Glomerular endothelial cell (primary cell): ENCODE results near the gene PABPC1L. TPM values are rescaled to one million over a fixed set of nuclear protein-coding genes. Genes with fewer than 3 reads are reported as not detected.

Source experiments
- DNase-seq: peaks from one replicate; pipeline ENCODE4 v3.0.0-alpha.2; 2011; ENCODE audit warnings: low read depth, low spot score; ENCODE audit errors: extremely low read depth
- total RNA-seq: library from RNA; depleted of rRNA; stranded (reverse); fragments of >200 nt; gene quantifications from 2 replicates; pipeline ENCODE4 v1.2.3, GENCODE V29; 2015

PABPC1L gene
- total RNA-seq, 1 donor from 2014 or later = 13.6 TPM

DNA sequence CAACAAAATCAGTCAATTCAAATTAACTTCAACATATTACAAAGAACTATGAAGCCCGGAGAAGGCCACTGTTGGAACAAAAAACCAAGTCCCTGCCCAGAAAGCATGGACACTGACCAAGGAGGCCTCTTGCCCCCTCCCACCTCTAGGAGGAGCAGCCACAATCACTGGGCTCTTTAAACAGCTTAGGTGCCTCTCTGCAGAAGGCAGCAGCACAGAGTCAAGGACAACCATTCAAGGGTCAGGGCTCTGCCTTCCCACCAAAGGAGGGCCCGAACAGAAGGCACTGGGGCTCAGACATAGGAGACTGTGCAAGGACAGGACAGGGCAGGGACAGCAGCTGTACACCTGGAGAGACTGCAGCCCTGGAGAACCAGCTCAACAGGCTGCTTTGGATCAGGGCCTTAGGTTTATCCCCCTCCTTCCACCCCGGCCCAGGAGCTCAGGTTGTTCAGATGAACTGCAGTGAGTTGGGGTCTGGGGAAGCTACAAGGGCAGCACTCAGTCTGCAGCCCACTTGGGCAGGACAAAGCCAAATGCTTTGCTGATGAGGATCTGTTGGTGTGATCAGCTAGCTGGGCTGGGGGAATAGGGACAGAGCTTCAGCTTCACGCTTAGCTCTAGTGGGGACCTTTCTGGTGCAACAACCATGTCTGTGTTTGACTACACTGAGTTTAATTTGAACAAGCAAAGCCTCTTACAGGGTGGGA is 32.6 kb downstream of the PABPC1L start:
- DNase-seq = no peak

DNA sequence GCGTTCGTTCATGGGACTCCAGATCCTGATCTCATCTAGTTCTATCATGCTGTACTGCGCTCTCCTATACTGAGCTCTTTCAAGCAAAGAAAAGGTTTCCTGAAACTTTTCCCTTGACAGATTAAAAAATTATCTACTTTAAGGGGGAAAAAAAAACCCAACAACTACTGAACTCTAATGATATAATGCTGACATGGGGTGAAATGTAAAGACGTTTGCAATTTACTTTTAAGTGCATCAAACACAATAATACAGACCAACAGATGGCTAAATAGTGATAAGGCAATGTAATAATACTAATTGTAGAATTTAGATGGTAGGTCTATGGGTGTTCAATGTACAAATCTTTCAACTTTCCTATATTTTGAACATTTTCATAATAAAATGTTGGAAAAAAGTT is 34.0 kb downstream of the PABPC1L start:
- DNase-seq = no peak

DNA sequence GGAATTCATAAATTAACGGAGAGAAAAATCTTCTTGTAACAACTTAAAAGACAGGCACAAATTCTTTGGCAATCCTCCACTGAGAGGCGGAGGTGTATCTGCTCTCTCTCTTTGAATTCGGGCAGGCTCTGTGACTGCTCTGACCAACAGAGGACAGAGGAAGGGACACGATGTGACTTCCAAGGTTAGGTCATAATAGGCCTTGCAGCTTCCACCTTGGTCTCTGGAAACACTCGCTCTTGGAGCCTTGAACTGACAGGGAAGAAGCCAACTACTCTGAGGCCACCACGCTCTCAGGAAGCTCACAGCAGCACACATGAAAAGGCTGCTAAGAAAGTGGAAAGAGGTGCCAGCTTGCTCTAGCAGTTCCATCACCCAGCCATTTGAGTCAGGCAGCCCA is 35.4 kb downstream of the PABPC1L start:
- no peak for DNase-seq

DNA sequence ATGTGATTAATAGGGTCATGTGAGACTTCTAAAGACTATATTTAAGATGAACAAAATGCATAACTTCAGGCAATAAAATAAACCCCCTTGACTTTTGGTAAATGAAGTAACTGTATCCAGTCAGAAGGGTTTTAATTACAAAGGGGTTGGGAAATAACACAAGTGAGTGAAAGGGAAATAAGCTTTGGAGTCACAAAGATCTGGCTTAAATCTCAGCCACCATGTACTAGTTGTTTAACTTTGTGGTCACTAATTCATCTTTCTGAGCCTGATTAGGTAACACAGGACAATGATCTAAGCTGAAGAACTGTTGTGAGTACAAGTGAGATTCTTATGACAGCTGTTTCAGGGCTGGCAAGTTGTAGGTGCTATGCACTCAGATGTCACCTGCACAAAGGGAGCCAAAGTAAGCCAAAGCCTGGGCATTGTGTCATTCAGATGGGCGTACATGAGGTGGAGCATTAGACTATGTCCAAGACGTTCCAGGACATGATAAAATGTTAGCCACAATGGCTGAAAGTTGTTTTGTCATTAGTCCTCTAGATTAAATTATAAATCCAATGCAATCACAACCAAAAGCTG is 36.5 kb downstream of the PABPC1L start:
- DNase-seq = no peak

DNA sequence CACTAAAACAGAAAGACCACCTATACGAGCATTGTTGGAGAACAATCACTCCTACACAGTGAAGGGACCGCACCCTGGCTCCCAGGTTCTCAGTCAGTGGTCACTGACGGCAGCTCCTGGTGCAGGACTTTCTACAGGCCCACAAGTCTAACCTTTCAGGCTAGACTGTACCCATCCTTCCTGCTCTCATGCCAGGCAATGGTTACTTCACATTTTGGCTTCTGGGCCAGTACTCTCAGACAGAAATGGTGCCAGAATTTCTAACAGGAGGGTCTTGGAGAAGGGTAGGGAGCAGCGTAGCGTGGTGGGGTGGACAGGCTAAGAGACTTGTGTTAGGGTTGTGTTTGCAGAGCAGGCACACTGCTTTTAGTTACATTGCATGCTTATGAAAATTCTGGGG is 38.2 kb downstream of the PABPC1L start:
- DNase-seq = no peak

DNA sequence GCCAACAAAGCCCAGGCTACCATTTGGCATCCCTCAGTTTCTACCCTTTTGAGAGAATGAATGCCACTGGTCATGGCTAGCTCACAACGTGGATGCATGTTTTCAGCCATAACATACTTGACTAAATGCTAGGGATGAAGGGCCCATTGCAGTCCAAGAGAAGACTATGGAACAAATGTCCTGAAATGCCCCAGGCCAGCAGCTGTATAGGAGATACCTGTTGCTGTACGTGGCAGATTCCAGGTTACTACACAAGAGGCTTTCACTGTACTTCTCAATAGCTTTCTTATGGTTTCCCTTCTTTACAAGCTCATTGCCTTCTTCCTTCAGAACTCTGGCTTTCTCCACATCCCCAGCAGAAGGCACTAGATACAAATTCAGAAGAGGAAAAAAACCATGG is 38.7 kb downstream of the PABPC1L start:
- DNase-seq = no peak

DNA sequence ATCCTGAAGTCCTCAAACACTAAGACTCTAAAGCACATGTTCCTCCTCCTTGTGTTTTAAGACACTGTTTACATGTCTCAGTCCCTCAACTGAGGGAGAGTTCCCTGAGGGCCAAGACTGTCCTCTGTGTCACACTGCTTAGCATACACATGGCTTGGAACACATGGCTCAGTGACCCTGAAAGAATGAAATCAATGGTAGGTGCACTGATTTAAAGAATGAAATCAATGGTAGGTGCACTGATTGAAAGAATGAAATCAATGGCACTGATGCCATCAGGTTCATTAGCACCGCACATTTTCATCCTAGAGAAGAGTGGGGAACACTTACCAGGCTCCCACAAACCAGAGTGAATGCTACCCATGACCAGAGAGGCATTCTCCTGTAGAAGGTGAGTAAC is 40.5 kb downstream of the PABPC1L start:
- no peak for DNase-seq

DNA sequence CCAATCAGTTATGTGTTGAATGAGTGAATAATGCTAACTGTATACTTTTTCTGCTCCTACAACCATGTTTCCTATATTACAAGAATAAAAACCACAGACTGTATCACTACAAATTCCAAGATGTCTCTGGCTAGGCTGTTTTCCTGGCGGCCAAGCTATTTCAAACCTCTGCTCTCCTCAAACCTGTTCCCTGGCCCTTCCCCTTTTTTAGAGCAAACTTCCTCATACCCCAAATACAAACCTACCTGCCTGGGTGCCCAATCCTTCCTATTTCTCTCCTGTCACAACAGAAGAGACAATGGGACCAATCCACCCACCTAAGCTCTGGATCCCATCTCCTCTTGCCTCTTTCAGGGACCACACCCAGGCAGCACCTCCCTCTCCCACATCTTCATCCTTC is 42.9 kb downstream of the PABPC1L start:
- DNase-seq = no peak

DNA sequence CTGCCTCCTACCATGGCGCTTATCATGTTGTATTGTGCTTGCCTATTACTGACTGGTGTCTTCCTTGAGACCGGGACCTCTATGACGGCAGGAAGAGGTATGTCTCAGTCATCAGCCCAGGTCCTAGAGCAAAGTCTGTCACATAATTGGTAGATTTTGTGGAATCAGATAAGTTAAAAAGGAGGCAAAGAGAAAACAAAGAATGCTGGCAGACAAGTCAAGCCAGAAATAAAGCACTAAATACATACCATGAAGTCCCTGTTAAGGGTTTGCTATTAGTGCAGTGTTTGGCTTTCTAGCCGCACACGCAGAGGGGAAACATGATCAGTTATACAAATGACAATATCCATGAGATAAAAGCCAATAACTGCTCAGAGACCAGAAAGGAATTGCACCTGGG is 44.4 kb downstream of the PABPC1L start:
- DNase-seq = no peak

DNA sequence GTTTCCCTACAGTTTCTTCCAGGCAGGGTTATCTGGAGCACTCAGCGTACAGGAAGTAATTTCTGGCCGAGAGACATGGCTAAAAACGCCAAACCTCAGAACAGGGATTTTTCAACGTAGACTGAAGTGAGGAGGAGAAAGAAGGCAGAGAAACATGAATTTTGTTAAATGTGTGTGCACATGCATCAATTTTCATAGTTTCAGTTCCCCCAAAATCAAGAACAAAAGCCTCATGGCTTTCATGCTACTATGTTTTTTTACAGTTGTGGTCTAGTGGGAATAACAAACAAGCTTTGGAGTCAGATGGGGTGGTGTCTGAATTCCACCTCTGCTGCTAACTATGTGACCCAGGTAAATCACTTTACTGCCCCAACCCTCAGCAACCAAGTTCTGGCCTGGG is 45.4 kb downstream of the PABPC1L start:
- DNase-seq = no peak

DNA sequence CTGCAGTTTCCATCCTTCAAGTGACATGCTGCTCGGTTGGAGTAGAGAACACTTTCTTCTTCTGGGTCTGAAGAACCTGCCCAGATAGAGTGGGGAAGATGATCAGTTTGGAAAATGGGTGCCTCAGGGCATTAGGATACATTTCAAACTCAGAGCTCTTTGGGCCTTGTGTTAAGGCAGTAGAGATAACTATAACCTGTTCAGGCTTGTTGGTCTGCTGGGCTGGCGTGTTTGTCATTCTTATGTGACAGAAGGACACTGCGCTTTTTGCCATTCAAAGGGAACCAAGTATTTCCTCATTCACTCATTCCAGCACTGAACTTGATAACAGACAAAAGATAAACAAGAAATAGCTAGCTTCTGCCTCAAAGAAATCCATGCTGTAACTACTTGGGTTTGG is 46.5 kb downstream of the PABPC1L start:
- DNase-seq = no peak

DNA sequence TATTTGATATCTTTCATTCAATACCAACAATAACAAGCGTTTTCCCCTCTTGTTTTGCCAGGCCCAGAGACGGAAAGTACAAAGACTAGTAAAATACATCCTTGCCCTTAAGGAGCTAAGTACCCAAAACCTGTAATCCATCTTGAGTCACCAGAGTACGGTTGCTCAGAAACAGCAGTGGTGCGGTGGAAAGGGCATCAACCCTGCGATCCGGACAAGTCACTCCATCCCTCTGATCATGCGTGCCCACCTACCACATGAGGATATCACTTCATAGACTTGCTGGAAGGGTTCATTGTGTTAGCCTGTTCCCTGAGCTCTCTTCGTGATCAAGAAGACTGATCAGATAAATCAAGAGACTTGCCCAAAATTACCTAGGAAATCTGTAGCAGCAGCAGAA is 48.4 kb downstream of the PABPC1L start:
- DNase-seq = no peak

DNA sequence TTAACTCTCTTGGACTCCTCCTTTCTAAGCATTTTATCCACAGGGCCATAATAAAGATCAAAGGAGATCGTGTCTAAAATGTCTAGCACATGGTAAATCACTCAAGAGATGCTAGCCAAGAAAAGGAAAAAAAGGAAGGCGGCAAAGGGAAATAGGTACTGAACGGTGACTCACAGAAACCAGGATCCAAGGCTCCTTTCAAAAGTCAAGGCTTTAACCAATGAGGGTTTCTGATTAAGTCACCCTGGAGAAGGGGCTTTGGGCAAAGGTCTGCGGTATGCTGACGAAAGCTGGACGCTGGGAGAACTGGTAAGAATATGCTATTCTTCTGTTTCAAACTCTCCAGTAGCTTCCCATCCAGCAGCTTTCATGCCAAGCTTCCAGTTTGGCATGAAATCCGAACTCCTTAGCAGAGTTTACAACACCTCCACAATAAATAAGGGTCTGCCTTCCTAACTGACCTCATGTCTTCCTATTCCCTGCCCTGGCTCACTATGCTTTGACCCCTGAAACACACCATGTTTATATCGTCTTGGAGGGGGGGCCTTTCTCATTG is 49.3 kb downstream of the PABPC1L start:
- no peak for DNase-seq

DNA sequence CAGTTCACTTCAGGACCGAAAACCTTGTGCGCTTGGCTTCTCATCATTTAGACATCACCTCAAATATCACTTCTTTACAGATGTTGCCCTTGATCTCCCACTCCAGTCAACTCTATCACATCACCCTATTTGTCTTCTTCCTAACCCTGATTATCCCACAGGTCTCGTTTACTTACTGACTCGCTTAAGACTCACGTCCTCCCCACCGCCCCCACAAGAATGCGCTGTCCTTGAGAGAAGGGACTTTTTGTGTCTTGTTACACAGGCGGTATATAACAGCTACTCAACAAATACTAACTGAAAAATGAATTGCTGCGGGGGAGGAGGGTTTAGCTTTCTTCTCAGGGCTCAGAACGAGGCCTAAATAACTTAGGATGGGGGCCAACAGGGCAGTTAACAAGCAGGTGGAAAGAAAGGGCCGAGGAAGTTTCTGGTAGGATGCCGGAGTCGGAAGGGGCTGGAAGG is 49.8 kb downstream of the PABPC1L start:
- no peak for DNase-seq

DNA sequence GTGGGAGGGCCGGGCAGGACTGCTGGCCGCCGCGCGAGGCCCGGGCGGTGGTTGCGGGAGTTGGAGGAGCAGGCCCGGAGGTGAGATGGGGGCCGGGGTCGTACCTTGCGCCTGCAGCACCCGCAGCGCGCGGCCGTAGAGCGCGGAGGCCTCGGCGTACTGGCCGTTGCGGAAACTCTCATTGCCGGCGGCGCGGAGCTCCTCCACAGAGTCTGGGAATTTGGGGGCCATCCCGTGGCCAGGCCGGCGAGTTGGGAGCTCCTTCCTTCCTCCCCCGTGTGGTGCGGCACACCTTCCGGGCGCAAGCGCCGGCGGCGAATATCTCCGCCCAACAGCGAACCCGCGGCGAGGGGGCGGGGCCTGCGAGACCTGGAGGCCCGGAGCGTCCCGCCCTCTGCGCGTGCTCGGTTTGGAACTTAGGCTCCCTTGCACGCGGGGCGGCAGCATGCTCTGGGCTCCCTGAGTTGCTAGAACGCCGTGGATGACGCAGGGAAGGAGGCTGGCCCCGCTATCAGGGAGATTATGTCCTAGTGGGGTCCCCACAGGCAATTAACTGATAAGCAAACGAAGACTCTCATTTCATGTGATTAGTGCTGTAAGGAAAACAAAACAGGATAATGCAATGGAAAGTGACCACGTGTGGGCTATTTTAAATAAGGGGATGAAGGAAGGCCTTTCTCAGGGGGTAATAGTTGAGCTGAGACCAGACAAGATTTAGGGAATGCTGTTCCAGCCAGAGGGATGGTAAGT is 50.4 kb downstream of the PABPC1L start, which contains the start of gene TOMM34:
Gene TOMM34, minus strand, starts transcription at position 295 of the 750 bp plus-strand sequence. Its CDS starts 64 bp downstream, at position 231.
- DNase-seq = no peak

DNA sequence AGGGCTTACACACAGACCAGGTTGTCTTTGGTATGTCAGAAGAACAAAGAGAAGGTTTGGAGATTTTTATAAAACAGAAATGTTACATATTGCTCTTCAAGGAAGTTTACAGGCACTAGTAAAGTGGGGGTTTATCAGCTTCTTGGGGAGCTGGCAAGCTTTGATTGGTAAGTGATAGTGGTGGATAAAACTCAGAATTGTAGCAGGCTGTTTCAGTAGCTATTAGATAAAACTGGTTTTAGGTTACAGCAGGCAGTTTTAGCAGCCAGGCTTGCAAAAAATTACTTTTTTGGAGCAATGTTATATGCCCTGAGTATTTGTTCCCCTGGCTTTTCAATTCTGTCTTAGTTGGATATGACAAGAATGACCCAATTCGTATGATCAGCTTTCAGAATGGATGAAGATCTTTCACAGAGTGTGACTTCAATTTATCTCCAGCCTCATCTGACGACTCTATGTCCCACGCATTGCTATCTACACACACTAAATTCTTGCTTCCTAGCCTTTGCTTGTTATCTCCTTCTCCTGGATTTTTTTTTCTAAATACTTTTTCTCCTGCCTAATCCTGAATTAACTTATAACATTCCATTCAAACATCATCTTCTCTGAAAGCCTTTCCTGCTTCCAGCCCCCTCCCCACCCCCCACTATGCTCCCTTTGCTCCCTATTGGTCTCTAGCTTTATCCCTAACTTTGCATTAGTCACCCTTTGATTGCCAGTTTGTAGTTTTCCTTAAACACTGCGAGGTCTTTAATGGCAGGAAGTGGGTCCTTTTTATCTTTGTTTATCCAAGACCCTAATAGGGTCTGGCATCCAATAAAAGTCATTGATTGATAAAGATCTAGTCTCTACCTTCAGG is 51.4 kb downstream of the PABPC1L start:
- no peak for DNase-seq

DNA sequence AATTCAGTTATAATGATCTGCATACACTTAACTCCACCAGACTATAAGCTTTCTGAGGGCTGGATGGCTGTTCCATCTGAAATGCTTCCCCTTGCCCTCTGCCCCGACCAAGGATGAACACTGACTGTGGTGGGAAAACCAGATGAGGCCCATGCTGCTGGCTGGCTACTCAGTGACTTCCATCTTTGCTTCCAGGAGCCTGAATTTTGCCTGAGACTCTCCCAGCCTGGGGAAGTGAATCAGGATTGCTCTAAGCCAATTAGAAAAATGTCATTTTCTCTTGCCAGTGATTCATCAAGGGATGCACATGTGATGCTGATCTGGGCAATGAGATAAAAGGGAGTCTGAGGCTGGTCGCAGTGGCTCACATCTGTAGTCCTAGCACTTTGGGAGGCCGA is 52.0 kb downstream of the PABPC1L start:
- no peak for DNase-seq

DNA sequence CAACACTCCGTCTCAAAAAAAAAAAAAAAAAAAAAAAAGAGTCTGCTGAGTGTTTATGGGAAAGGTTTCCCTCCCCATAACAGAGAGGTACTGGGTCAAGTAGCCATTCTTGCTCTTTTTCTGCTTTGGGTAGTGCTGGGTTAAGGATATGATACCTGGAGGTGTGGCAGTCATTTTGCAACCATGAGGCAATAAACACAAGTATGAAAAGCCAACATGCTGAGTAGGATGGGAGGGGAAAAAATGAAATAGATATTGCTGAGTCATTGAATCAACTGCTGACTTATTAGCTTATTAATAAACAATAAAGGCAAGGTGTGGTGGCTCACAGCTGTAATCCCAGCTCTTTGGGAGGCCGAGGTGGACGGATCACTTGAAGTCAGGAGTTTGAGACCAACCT is 52.6 kb downstream of the PABPC1L start:
- DNase-seq = no peak

DNA sequence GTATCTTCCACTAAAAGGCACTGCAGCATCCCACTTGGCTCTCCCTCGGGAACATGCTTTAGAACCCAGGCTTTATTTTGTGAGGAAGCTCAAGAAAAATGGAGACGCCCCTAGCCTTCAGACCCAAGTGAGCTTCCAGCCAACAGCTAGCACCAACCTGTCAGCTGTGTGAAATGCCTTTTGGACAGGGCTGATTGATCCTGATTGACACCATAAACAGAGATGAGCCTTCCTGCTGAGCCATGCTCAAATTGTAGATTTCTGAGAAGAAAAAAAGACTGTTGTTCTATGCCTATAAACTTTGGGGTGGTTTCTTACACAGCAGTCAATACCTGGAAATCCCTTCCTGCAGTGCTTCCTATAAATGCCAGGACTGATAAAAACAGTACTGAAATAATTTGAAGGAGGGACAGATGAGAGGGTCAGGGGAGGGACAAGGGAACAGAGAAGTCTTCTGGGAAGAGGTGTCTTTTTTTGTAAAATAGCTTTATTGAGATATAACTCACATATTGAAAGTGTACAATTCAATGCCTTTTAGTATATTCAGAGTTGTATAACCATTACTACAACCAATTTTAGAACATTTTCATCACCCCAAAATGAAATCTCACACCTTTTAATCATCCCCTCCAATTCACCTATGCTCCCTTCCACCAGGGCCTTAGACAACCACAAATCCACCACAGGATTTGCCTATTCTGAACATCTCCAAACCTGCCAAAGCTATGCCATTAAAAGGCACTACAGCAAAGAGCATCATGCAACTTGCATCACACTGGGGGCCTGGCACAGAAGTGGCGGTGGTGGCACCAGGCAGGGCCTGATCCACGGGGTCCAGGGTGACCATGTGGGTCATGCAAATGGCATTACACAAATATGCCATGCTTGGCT is 53.7 kb downstream of the PABPC1L start:
- no peak for DNase-seq

DNA sequence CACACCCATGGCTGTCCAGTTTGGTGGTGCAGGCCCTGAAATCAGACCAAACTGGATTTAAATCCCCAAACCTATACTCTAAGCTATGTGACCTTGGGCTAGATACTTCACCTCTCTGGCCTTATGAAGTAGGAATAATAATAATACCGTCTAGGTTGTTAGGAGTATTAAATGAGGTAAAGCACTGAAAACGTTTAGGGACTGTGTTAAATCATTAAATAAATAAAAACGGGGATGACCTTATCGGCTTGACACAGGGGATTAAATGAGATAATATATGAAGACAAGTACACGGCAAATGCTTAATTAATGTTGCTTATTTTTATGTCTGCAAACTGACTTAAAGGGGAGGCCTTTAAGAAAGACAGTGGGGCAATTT is 55.8 kb downstream of the PABPC1L start:
- no peak for DNase-seq
